GM19351 (cell line): ENCODE results near the gene PAX5.
A peak's percentile ranks its signal among the peaks of the same experiment; 100 is the strongest.

Source experiments
- ATAC-seq: cut with Tn5 transposase; IDR thresholded peaks from one replicate; pipeline ENCODE4 v1.9.1; 2021; ENCODE audit warnings: mild to moderate bottlenecking, moderate library complexity; ENCODE audit not compliant: unreplicated experiment

PAX5 gene

GRCh38 chr9:36842560-36843530 lies 191.2 kb downstream of the PAX5 start:
- ATAC-seq = no peak

- no peak for ATAC-seq
Observed at GRCh38 chr9:36840898-36841536, 193.1 kb downstream of the PAX5 start.

GRCh38 chr9:36839131-36839885 lies 194.8 kb downstream of the PAX5 start:
- no peak for ATAC-seq

- no peak for ATAC-seq
Observed at GRCh38 chr9:36837431-36838405, 196.3 kb downstream of the PAX5 start.

- no peak for ATAC-seq
Observed at GRCh38 chr9:36836486-36836885, 197.6 kb downstream of the PAX5 start.

- peak; percentile 50 for ATAC-seq
Observed at GRCh38 chr9:36835271-36835996, 198.6 kb downstream of the PAX5 start.

- ATAC-seq = no peak
Observed at GRCh38 chr9:36834736-36835135, 199.3 kb downstream of the PAX5 start.

- ATAC-seq = no peak
Observed at GRCh38 chr9:36833954-36834353, 200.1 kb downstream of the PAX5 start.

GRCh38 chr9:36832164-36832795 lies 201.8 kb downstream of the PAX5 start:
- ATAC-seq = no peak

- ATAC-seq = no peak
Observed at GRCh38 chr9:36831381-36832161, 202.5 kb downstream of the PAX5 start.

- no peak for ATAC-seq
Observed at GRCh38 chr9:36828611-36829013, 205.5 kb downstream of the PAX5 start.

- no peak for ATAC-seq
Observed at GRCh38 chr9:36827593-36827992, 206.5 kb downstream of the PAX5 start.

- ATAC-seq = no peak
Observed at GRCh38 chr9:36826581-36826980, 207.5 kb downstream of the PAX5 start.

- no peak for ATAC-seq
Observed at GRCh38 chr9:36825179-36825578, 208.9 kb downstream of the PAX5 start.

GRCh38 chr9:36823934-36824333 lies 210.1 kb downstream of the PAX5 start:
- ATAC-seq = no peak

- ATAC-seq = no peak
Observed at GRCh38 chr9:36823466-36823865, 210.6 kb downstream of the PAX5 start.

- no peak for ATAC-seq
Observed at GRCh38 chr9:36822201-36822600, 211.9 kb downstream of the PAX5 start.

GRCh38 chr9:36820392-36820861 lies 213.6 kb downstream of the PAX5 start:
- ATAC-seq = no peak
